ENCODE measurements around the gene HRH1. TPM values are rescaled to one million over a fixed set of nuclear protein-coding genes. Genes with fewer than 3 reads are reported as not detected.

The HRH1 gene
- total RNA-seq, 1 donor from 2014 or later, result 0.19 TPM

- Mint-ChIP-seq H3K27me3 (ENCODE audit: insufficient read depth, low read depth) (peaks cover 4% of the 10 kb centered on the region), H3K4me1 (no peaks in the 10 kb centered on the region), H3K36me3 (no peaks in the 10 kb centered on the region), H3K27ac (no peak overlapping the region), H3K9me3 (no peaks in the 10 kb centered on the region), H3K4me3 (no peak overlapping the region)
- H2AFZ ChIP-seq (replicated peaks), result no peak overlapping the region
- H3K27ac ChIP-seq, result no peak overlapping the region
- DNase-seq (ENCODE audit: low spot score), result no peak
- no peaks in the 10 kb centered on the region for H3K79me2 ChIP-seq (ENCODE audit: low read depth)
- TF ChIP-seq EZH2phosphoT487 (IDR thresholded peaks at IDR 0.05) (no peak), CTCF (IDR thresholded peaks at IDR 0.05) (no peak), EZH2 (IDR thresholded peaks at IDR 0.05) (no peak)
- no peak overlapping the region for H3K4me2 ChIP-seq
- no peak overlapping the region for H3K9ac ChIP-seq
- H3K27me3 ChIP-seq, result no peaks in the 10 kb centered on the region
- no peaks in the 10 kb centered on the region for H3F3A ChIP-seq (ENCODE audit: low read depth)
- no peaks in the 10 kb centered on the region for H3K4me1 ChIP-seq
- H3K4me3 ChIP-seq, result no peak overlapping the region
- H3K36me3 ChIP-seq, result no peaks in the 10 kb centered on the region
- H4K20me1 ChIP-seq (ENCODE audit: low read depth), result no peaks in the 10 kb centered on the region
- H3K9me3 ChIP-seq (ENCODE audit: low read depth), result no peaks in the 10 kb centered on the region
These were observed 91.8 kb downstream of the HRH1 start for GRCh38 chr3:11245827-11246662.

- peaks cover 4% of the 10 kb centered on the region for H3K27me3 Mint-ChIP-seq (ENCODE audit: insufficient read depth, low read depth)
- Histone ChIP-seq H3F3A (ENCODE audit: low read depth) (no peaks in the 10 kb centered on the region), H3K4me3 (no peak overlapping the region), H3K4me1 (no peaks in the 10 kb centered on the region), H3K27me3 (no peaks in the 10 kb centered on the region), H4K20me1 (ENCODE audit: low read depth) (no peaks in the 10 kb centered on the region), H3K79me2 (ENCODE audit: low read depth) (no peaks in the 10 kb centered on the region), H3K9ac (no peak overlapping the region), H3K4me2 (no peak overlapping the region), H3K36me3 (no peaks in the 10 kb centered on the region), H3K9me3 (ENCODE audit: low read depth) (no peaks in the 10 kb centered on the region), H2AFZ (replicated peaks) (no peak overlapping the region), H3K27ac (no peak overlapping the region)
- H3K9me3 Mint-ChIP-seq, result no peaks in the 10 kb centered on the region
- H3K4me1 Mint-ChIP-seq, result no peaks in the 10 kb centered on the region
- no peak for DNase-seq (ENCODE audit: low spot score)
- no peak overlapping the region for H3K27ac Mint-ChIP-seq
- H3K4me3 Mint-ChIP-seq, result no peak overlapping the region
- H3K36me3 Mint-ChIP-seq, result no peaks in the 10 kb centered on the region
- no peak for TF ChIP-seq EZH2 (IDR thresholded peaks at IDR 0.05)
- TF ChIP-seq CTCF (IDR thresholded peaks at IDR 0.05), result no peak
- TF ChIP-seq EZH2phosphoT487 (IDR thresholded peaks at IDR 0.05), result no peak
These were observed 92.3 kb downstream of the HRH1 start for GRCh38 chr3:11246663-11246970.

- Histone ChIP-seq H3K36me3 (no peaks in the 10 kb centered on the region), H3K4me1 (no peaks in the 10 kb centered on the region), H3K4me3 (no peak overlapping the region), H3F3A (ENCODE audit: low read depth) (no peaks in the 10 kb centered on the region), H3K9ac (no peak overlapping the region), H3K27ac (no peak overlapping the region), H3K4me2 (no peak overlapping the region), H3K79me2 (ENCODE audit: low read depth) (no peaks in the 10 kb centered on the region), H4K20me1 (ENCODE audit: low read depth) (no peaks in the 10 kb centered on the region), H3K9me3 (ENCODE audit: low read depth) (no peaks in the 10 kb centered on the region), H3K27me3 (peaks cover 2% of the 10 kb centered on the region), H2AFZ (replicated peaks) (no peak overlapping the region)
- TF ChIP-seq EZH2 (IDR thresholded peaks at IDR 0.05) (no peak), CTCF (IDR thresholded peaks at IDR 0.05) (no peak), EZH2phosphoT487 (IDR thresholded peaks at IDR 0.05) (no peak)
- no peaks in the 10 kb centered on the region for H3K9me3 Mint-ChIP-seq
- no peaks in the 10 kb centered on the region for H3K4me1 Mint-ChIP-seq
- H3K36me3 Mint-ChIP-seq, result no peaks in the 10 kb centered on the region
- no peak overlapping the region for H3K27ac Mint-ChIP-seq
- no peak overlapping the region for H3K4me3 Mint-ChIP-seq
- H3K27me3 Mint-ChIP-seq (ENCODE audit: insufficient read depth, low read depth), result peaks cover 4% of the 10 kb centered on the region
- DNase-seq (ENCODE audit: low spot score), result no peak
These were observed 93.1 kb downstream of the HRH1 start for GRCh38 chr3:11247362-11247761.
